Skin epidermis (tissue), 12 donors: ENCODE measurements around the gene NR3C2.

Experiments used
- H3K27ac ChIP-seq, 21 experiments: fragments of 200-600 bp; sonication (generic) in 11 of 21; one replicate each; pipeline ENCODE4 v1.5.0; 2020; ENCODE audit warnings: mild to moderate bottlenecking in 3 of 21, inconsistent platforms in 2 of 21, moderate library complexity in 2 of 21
- H3K4me3 ChIP-seq, 7 experiments: fragments of 200-600 bp; sonication (generic) in 2 of 7; one replicate each; pipeline ENCODE4 v1.5.0; 2020; ENCODE audit warnings: inconsistent platforms in 2 of 7, mild to moderate bottlenecking in 2 of 7, moderate library complexity in 1 of 7

Gene NR3C2

DNA sequence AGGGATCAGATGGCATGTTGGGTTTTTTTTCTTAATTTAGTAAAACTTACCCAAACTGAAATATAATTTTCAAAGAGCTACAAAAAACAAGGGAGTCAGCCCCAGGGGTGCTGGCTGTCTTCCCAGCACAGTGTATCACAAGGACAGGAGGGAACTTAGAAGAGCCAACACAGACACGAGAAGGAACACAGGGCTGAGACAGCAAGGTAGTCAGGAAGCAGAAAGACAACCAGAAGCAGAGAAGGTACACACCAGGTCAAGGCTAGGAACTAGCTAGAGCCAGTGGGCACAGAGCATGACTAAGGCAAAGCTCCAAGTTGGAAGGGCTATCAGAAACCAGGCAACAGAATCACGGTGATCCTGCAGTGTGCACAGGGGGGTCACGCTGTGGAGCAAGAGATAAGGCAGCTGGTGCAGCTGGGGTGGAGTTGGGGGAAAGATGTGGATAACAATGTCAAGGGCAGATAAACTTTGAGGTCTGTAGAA lies 168.7 kb downstream of the NR3C2 start:
- Histone ChIP-seq H3K27ac (no peak overlapping the region), H3K4me3 (no peak overlapping the region)

DNA sequence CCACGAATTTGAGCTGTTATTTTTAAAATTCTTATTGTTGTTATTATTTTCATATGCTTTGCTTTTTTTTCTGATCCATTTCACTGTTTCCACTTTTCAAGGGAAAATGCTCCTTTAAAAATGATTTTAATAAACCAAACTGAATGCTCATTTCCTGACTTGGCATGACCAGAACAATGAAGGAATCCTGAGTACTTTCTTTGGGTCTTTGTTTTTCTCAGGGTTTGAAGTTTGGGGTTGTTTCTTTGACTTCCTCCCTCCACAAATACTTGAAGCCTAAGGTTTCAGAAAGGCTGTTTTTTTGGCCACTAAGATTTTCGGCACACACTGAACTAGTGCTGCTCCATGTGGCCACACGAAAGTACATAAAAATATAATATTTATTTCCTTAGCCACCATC lies 171.0 kb downstream of the NR3C2 start:
- Histone ChIP-seq H3K4me3 (no peak overlapping the region), H3K27ac (no peak overlapping the region)

DNA sequence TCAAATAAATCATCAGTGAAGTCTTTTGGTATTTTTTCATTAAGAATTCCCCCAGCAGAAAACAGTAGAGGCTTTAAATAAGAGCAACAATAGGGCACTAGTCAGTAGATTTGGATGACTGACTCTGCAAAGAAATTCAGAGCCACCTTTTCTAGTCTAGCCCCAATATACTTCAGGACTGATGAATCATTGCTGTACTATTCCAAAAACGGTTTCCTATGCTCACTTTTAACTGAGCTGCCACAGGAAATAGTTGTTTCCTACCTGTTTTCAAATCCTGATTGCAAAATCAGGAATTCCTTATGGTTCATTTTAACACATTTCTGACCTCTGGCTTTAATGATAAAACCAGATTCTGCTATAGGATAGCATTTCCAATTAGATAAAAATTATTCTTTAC lies 171.6 kb downstream of the NR3C2 start:
- no peak overlapping the region for H3K27ac ChIP-seq

DNA sequence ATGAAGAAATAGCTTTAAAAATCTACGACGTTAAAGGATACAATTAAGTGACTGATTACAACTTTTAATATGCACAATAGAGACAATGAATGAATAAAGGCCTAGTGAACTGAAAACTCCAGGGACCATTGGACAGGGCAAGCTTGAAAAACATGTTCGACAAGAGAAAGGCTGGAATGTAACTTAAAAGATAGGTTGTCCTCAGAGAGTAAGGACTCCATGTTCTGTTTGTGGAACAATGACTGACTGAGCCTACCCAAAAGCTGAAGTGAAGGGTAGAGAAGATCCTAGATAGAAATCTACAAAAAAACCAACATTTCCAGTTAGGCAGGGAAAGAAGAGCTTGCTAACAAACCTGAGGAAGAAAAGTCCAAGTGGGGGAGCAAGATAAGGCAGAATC lies 173.4 kb downstream of the NR3C2 start:
- Histone ChIP-seq H3K4me3 (no peak overlapping the region), H3K27ac (no peak overlapping the region)

More for the DNA sequence above, 171.6 kb downstream of the NR3C2 start:
- no peak overlapping the region for H3K4me3 ChIP-seq

DNA sequence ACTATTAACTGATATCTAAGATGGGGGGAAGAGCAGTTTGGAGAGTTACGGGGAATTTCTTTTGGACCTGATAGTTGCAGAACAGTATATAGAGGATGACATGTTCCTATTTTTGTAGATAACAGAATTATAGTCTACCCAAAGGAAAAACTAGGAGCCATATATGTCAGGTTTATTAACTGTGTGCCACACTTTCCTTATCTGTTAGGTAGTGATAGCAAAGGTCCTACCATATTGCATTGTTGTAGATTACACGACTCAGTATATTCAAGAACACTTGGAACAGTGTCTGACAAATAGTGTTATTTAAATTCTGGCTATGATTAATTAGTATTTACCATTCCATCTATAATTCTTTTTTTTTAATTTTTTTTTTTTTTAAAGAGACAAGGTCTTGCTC lies 175.3 kb downstream of the NR3C2 start:
- Histone ChIP-seq H3K4me3 (no peak overlapping the region), H3K27ac (no peak overlapping the region)

DNA sequence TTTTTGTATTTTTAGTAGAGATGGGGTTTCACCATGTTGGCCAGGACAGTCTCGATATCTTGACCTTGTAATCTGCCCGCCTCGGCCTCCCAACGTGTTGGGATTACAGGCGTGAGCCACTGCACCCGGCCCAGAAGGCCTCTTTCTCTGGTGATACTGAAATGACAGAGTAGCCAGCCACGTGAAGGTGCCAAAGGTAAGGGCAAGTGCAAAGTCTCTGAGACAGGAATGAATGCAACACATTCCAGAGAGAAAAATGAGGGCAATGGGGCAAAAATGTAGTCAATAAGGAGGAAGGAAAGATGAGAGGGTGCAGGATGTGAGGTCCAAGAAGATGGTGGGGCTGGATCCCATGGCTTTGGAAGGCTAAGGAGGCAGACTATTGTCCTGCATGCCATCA lies 176.0 kb downstream of the NR3C2 start:
- Histone ChIP-seq H3K27ac (no peak overlapping the region), H3K4me3 (no peak overlapping the region)

DNA sequence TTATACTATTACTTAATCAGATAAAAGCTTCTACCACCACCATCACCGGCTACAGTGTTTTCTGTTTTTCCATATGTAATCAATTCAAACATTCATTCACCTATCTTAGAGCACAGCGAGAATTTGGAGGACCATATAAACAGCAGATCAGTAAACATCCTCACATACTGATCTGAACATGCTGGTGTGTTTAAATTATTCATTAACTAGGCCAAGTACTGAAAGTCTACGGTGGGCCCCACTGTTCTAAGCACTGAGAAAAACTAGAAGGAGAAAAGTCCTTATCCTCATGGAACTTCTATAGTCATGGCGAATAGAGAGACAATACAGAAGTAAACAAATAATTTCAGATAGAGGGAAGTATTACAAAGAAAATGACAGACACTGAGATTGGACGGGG lies 176.6 kb downstream of the NR3C2 start:
- H3K27ac ChIP-seq, result no peak overlapping the region
- no peak overlapping the region for H3K4me3 ChIP-seq

DNA sequence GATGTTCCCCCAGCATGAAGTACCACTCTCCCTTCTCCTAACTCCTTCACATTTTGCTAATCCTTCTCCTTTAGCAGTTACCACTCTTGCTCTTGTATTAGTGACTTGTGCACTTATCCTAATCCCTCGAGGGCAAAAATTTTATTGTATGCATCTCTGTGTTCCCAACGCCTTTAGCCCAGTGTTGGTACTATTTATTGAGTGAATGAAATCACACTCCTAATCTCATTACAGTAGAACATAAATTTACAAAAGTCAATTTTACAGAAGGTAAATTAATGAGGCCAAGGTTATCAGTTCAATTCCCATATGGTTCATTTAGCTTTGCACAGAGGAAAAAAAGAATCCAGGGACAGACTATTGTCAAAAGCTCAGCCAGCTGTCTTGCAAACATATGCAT lies 178.4 kb downstream of the NR3C2 start:
- Histone ChIP-seq H3K4me3 (no peak overlapping the region), H3K27ac (no peak overlapping the region)

DNA sequence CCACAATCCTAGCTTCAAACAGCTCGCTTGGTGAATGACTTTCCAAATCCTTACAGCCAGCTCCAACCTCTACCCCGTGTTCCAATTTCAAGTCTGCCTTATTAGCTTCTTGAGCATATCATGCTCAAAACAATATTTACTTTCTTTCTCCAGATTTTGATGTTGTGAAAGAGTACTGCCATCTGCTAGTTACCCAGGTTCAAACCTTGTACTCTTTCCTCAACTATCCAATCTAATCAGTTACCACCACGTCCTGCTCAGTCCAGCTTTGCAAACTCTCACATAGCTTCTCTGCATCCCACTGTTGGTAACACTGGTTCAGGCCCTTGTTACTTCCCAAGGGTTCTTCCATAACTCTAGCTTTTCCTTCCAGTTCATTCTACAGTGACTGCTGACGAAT lies 179.1 kb downstream of the NR3C2 start:
- no peak overlapping the region for H3K27ac ChIP-seq
- no peak overlapping the region for H3K4me3 ChIP-seq

DNA sequence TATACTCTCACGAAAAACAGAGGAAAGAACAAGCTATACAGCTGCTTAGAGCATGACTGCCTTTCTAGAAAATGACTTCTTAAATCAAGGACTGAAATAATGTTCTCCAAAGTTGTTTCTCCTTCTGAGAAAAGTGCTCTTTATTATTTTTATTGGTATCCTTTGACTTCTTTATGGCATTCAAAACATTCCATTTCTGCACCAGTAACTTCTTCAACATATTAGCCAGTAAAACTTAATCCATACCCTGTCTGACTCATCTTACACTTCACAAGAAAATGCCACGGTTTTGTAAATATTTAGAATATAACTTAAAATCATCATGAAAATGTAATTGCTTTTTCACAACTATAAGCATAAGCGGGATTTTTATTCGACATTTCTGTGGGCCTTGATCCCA lies 180.4 kb downstream of the NR3C2 start:
- Histone ChIP-seq H3K27ac (no peak overlapping the region), H3K4me3 (no peak overlapping the region)

DNA sequence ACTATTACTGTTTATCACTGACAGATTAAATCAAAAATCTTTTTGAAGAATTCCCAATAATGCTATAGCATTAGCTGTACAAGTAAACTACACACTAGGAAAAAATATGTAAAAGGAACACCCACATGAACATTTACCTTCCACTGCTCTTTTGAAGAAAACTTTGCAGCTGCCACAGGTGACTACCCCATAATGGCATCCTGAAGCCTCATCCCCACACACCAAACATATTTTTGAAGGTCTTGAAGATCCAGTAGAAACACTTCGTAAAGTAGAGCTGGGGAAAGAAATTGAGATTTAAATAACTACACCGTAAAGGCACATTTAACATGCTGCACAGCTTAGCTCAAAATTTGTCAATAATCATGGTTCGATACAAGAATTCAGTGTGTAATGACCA lies 182.4 kb downstream of the NR3C2 start:
- Histone ChIP-seq H3K4me3 (no peak overlapping the region), H3K27ac (no peak overlapping the region)

DNA sequence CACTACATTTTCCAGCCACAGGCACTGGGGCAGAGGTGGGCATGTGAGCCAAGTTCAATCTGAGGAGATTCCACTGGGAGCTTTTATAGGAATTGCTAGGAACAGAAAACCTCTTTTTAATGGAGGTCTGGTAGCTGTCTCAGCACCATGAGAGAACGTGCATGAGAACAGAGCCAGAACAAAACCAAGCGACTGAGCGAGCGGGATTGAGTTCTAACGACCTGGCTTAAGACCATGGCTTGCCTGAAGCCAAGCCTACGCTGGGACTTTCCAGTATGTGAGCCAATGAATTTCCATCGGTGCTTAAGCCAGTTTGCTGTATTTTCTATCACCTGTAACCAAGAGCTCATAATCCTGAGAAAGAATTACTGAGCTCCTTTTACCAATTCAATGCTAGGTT lies 183.7 kb downstream of the NR3C2 start:
- Histone ChIP-seq H3K4me3 (no peak overlapping the region), H3K27ac (no peak overlapping the region)

DNA sequence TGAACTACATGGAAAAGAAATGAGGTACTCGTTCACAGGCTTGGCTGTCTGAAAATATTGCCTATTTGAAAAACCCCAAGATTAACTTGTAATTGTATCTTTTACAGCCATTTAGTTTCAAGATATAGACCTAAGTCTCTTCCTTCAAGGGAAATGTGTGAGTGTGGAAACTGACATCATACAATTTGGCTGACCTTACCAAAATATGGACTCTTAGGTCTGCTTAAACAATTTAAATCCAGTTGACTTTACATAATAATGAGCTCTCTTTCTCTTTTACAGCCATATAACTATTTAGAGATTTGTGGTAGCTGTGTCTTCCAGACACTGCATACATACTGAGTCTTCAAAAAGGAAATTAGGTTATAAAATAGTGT lies 186.9 kb downstream of the NR3C2 start:
- Histone ChIP-seq H3K27ac (no peak overlapping the region), H3K4me3 (no peak overlapping the region)

DNA sequence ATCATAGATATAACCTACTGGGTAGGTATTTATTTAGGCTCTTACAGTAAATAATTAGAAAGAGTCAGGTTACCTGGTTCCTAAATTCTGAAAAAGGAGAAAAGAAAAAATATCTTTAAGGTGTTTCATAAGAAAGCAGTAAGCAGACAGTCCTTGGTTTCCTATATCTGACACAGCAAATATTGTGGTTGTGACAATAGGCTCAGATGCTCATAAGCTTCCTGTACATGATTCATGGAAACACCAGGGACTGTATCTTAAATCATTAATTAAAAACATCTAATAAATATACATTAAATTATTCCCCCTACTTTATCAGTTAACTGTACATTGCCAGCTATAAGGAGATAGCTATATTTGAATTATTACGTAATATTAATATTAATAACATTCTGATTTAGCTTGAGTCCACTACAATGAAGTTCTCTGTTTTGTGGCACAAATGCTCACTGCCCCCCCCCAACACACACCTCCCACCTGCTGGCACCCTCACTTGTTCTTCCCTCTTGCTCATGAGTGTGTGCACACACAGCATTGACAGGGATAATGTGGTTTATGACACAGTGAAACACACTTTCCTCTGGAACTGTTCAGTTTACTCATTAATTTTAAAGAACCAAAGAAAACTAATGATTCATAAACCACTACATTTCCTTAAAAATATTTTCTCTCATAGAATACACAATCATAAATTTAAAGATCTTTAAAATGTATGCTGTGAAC lies 187.4 kb downstream of the NR3C2 start:
- Histone ChIP-seq H3K27ac (no peak overlapping the region), H3K4me3 (no peak overlapping the region)

DNA sequence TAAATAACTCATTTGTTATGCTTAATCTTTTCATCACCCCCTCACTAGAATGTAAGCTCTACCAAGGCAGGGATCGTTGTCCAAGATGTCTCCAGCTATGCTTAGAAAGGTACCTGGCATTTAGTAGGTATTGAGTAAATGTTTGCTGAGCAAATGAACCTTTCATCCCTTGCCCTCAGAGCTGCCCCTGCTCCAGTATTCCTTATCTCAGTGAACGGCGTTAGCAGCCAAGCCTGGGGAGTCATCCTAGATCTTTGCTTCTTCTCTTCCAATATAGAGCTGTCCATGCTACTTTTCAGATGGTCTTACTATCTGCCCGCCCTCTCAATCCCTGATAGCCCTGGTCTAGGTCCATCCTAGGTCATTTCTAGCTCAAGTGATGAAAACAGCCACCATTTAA lies 188.4 kb downstream of the NR3C2 start:
- H3K27ac ChIP-seq, result no peak overlapping the region

DNA sequence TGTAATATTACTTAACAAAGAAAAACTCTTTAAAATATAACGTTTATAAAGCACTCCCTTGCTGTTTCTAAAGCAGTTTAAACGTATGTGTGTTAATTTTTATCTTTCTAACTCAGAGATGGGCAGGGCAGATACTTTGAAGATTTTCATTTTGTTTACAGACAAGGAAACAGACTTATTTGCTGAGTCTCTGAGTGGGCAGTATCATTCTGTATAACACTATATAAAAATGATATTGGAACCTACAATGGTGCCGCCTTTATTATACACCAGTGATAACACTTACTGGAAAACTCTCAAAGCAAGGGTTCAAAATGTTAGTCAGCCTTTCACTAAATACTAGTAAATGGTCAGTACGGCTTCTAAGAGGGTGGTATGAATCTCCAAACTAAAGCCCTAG lies 193.4 kb downstream of the NR3C2 start:
- no peak overlapping the region for H3K27ac ChIP-seq
- no peak overlapping the region for H3K4me3 ChIP-seq

More for the DNA sequence above, 188.4 kb downstream of the NR3C2 start:
- no peak overlapping the region for H3K4me3 ChIP-seq

DNA sequence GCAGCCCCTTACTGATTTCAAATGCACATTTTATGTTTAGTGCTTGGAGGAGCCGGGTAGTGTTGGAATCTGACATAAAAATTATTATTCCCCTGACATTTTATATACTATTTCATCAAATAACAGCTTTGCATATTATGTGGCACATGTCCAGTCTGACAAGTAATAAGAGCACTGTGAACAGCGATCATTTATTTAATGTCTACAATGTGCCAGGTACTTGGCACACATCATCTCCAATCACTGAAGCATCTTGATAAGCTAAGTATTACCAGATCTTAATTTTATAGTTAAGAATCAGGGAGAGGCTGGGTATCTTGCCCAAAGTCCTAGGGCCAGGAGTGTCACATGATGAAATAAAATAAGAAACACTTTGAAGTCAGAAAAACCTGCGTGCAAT lies 197.2 kb downstream of the NR3C2 start:
- H3K4me3 ChIP-seq, result no peak overlapping the region
- H3K27ac ChIP-seq, result no peak overlapping the region

DNA sequence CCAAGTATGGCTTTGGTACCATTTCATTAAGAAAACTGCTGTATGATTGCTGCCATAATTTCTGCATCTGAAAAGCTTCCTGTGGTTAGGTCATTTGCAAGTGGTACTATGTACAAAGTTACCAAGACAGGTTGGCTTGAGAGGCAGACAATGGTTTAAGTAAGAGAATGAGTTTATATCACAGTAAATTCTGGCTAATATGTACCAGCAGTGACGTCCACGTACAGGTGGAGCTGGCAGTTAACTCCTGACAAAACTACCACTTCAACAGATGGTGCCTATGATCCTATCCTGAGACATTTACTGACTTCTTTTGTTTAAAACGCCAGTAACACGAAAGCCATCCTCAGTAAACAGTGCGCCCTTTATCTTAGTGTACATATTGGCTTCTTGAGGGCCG lies 198.4 kb downstream of the NR3C2 start:
- H3K4me3 ChIP-seq, result no peak overlapping the region
- H3K27ac ChIP-seq, result no peak overlapping the region

DNA sequence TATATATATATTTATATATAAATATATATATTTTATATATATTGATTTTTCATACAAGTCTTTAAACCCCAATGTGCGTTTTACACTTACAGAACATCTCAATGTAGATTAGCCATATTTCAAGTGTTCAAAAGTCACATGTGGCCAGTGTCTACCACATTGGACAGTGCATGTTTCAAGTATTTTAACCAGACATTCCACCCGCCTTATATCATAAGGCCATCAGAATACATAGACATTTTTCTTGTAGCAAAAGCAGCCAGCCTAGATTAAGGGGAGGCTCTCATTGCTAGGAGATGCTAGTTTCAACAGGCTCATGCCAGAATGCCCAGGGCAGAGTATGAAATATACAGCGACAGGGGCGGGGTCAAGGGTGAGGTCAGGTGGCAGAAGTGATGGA lies 202.0 kb downstream of the NR3C2 start:
- H3K4me3 ChIP-seq, result no peak overlapping the region
- H3K27ac ChIP-seq, result no peak overlapping the region

DNA sequence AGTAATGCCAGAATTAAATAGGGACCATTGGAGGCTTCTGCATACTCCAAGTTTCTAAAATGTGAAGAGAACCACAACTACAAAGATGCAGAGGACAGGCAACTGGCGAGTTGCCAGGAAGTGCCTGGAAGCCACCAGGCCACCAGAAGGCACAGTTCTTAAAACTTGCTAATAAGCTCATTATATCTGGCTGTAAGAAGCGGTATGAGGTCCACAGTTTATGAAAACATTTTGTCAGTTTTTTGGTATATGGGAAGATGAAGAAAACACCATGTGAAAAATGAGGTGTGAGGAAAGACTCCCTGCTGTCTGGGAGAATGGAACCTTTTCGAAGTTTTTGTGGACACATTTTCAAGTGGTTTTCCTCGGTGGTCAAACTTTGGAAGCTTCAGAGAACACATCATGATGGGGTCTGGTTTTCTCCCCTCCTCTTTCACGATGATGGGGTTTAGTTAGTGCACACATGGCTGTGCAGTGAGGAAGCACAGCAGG lies 202.7 kb downstream of the NR3C2 start:
- Histone ChIP-seq H3K4me3 (no peak overlapping the region), H3K27ac (no peak overlapping the region)

DNA sequence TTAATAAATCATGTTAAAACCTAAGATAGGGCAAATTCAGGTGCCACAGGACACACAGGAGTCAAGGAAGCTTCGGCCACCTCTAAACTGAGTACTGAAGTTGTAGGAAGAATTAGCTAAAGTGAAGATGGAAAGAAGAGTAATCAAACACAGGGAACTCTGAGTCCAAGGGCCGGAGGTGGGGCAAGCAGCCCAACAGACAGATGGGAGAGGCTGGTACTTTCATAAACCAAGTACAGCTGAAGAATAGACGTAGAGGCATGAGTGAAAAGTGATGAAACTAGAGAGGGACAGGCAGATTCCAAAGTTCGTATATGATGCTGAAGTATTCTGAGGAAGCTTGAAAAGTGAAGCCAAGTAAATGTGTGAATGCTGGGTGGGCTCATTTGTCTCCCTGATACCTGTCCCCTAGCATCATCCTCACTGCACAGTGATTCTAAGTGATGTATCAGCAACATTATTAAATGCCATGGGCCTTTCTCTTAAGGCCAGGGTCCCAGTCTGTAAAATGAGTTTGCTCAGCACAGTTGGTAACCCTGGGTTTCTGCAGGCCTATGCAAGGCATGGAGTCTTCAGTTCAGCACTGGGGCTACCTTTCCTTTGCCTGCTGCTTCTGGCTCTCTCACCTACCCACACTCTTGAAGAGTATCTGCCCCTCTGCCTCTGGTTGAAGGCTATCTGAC lies 203.3 kb downstream of the NR3C2 start:
- Histone ChIP-seq H3K27ac (peak overlapping the region in 1 of 21 experiments; percentile 14), H3K4me3 (no peak overlapping the region)

DNA sequence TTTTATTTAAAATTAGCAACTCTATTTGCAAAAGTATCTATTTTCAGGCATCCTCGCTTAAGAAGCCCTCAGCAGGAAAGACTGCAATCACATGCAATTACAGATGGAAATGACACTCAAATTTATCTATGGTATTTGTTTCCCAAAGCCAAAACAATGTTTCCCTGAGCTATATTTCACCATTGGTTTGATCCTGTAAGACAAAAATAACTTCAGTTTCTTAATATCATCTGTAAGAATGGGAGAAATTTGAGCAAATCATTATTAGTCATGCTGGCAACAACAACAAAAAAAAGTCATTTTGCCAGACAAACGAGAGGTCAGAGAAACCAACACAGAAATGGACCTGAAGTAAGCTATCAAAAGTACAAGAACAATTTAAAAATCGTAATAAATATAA lies 204.1 kb downstream of the NR3C2 start:
- no peak overlapping the region for H3K27ac ChIP-seq

More for the DNA sequence above, 204.1 kb downstream of the NR3C2 start:
- no peak overlapping the region for H3K4me3 ChIP-seq
